Ascending aorta (tissue), 2 donors: ENCODE measurements around the gene OR6K2. TPM values are rescaled to one million over a fixed set of nuclear protein-coding genes. Genes with fewer than 3 reads are reported as not detected.

Experiments used
- DNase-seq, 2 donors: peaks; one replicate each; pipeline ENCODE4 v3.0.0-alpha.2; 2019; ENCODE audit warnings: low spot score in 2 of 2
- H3K27ac ChIP-seq, 2 donors: fragments of 200-600 bp; sonication (generic); one replicate each; pipeline ENCODE4 v1.5.1; 2016 to 2017; ENCODE audit warnings: mild to moderate bottlenecking in 1 of 2
- H3K27me3 ChIP-seq: fragments of 200-600 bp; sonication (generic); one replicate; pipeline ENCODE4 v1.5.1; 2017
- H3K36me3 ChIP-seq, 2 donors: fragments of 200-600 bp; sonication (generic); one replicate each; pipeline ENCODE4 v1.5.1; 2016
- H3K4me1 ChIP-seq, 2 donors: fragments of 200-600 bp; sonication (generic); one replicate each; pipeline ENCODE4 v1.5.1; 2016 to 2017; ENCODE audit warnings: mild to moderate bottlenecking in 1 of 2
- H3K4me3 ChIP-seq, 2 donors: fragments of 200-600 bp; sonication (generic); one replicate each; pipeline ENCODE4 v1.5.1; 2016 to 2017; ENCODE audit warnings: mild to moderate bottlenecking in 1 of 2
- H3K9me3 ChIP-seq, 2 donors: fragments of 200-600 bp; sonication (generic); one replicate each; pipeline ENCODE4 v1.5.1; 2016
- CTCF ChIP-seq, 3 experiments: fragments of 200-600 bp in 2 of 3; fragments of 450-650 bp in 1 of 3; sonication (generic) in 2 of 3; IDR thresholded peaks; one replicate each; pipeline ENCODE4 v1.5.1; 2016 to 2019; ENCODE audit warnings: antibody characterized with exemption in 3 of 3, mild to moderate bottlenecking in 1 of 3, moderate library complexity in 1 of 3
- intact Hi-C: fragments of 100-400 bp; cut with DNase I; formaldehyde crosslinking; loops from one replicate; pipeline ENCODE4 v1.15.1; 2023
- total RNA-seq: library from RNA; depleted of rRNA; stranded (reverse); fragments of >200 nt; gene quantifications from one replicate; pipeline ENCODE4 v1.1.0, GENCODE V29; 2016

OR6K2 gene
- total RNA-seq, 1 donor from 2014 or later: not detected

- TF ChIP-seq CTCF (IDR thresholded peaks at IDR 0.05): no peak
- H3K36me3 ChIP-seq: no peaks in the 10 kb centered on the region
Measured at GRCh38 chr1:158716335-158716734, 15.9 kb upstream of the OR6K2 start.

GRCh38 chr1:158714754-158715153 lies 14.3 kb upstream of the OR6K2 start:
- Histone ChIP-seq H3K4me1 (no peaks in the 10 kb centered on the region), H3K4me3 (no peak overlapping the region), H3K27me3 (no peaks in the 10 kb centered on the region), H3K9me3 (no peaks in the 10 kb centered on the region), H3K36me3 (no peaks in the 10 kb centered on the region), H3K27ac (no peak overlapping the region)
- no peak for TF ChIP-seq CTCF (IDR thresholded peaks at IDR 0.05)
- no peak for DNase-seq
- intact Hi-C loops: no loop called here

More at GRCh38 chr1:158716335-158716734, 15.9 kb upstream of the OR6K2 start:
- no peaks in the 10 kb centered on the region for H3K4me1 ChIP-seq
- intact Hi-C loops: no loop called here
- no peak for DNase-seq
- H3K27ac ChIP-seq: no peak overlapping the region
- no peaks in the 10 kb centered on the region for H3K9me3 ChIP-seq
- H3K4me3 ChIP-seq: no peak overlapping the region
- no peaks in the 10 kb centered on the region for H3K27me3 ChIP-seq

GRCh38 chr1:158711098-158711497 lies 10.6 kb upstream of the OR6K2 start:
- Histone ChIP-seq H3K27ac (no peak overlapping the region), H3K4me3 (no peak overlapping the region), H3K9me3 (no peaks in the 10 kb centered on the region), H3K27me3 (no peaks in the 10 kb centered on the region), H3K36me3 (no peaks in the 10 kb centered on the region), H3K4me1 (no peaks in the 10 kb centered on the region)
- no peak for TF ChIP-seq CTCF (IDR thresholded peaks at IDR 0.05)
- intact Hi-C loops: no loop called here
- DNase-seq: no peak

GRCh38 chr1:158706096-158706495 lies 5.6 kb upstream of the OR6K2 start:
- H3K4me3 ChIP-seq: no peak overlapping the region
- H3K9me3 ChIP-seq: no peaks in the 10 kb centered on the region
- H3K4me1 ChIP-seq: no peaks in the 10 kb centered on the region
- no peak for TF ChIP-seq CTCF (IDR thresholded peaks at IDR 0.05)
- no peak overlapping the region for H3K27ac ChIP-seq
- H3K27me3 ChIP-seq: no peaks in the 10 kb centered on the region
- intact Hi-C loops: no loop called here
- H3K36me3 ChIP-seq: no peaks in the 10 kb centered on the region
- DNase-seq: no peak

- no peak overlapping the region for H3K27ac ChIP-seq
- H3K4me1 ChIP-seq: no peaks in the 10 kb centered on the region
- intact Hi-C loops: no loop called here
- no peaks in the 10 kb centered on the region for H3K9me3 ChIP-seq
- H3K4me3 ChIP-seq: no peak overlapping the region
- no peak for TF ChIP-seq CTCF (IDR thresholded peaks at IDR 0.05)
- H3K36me3 ChIP-seq: no peaks in the 10 kb centered on the region
- no peak for DNase-seq
- no peaks in the 10 kb centered on the region for H3K27me3 ChIP-seq
Measured at GRCh38 chr1:158694596-158694995, 5.9 kb downstream of the OR6K2 start.

GRCh38 chr1:158692356-158692755 lies 8.1 kb downstream of the OR6K2 start:
- Histone ChIP-seq H3K4me3 (no peak overlapping the region), H3K27me3 (no peaks in the 10 kb centered on the region), H3K27ac (no peak overlapping the region), H3K36me3 (no peaks in the 10 kb centered on the region), H3K4me1 (no peaks in the 10 kb centered on the region), H3K9me3 (no peaks in the 10 kb centered on the region)
- TF ChIP-seq CTCF (IDR thresholded peaks at IDR 0.05): no peak
- intact Hi-C loops: no loop called here
- DNase-seq: no peak
